Measurements from ENCODE around the gene KIF19. TPM values are rescaled to one million over a fixed set of nuclear protein-coding genes. Genes with fewer than 3 reads are reported as not detected.
"Not testable (repeated sequence)": the region's sequence is repeated elsewhere in the genome, so short reads cannot be mapped to it uniquely, and the experiment has no call there.

KIF19 gene
- total RNA-seq, 1 experiment from 2014 or later, result 2.5 TPM

GRCh38 chr17:74387365-74388218, 61.6 kb downstream of the KIF19 start:
- DNase-seq (ENCODE audit: low spot score), result no peak

GRCh38 chr17:74389084-74389753, 63.2 kb downstream of the KIF19 start:
- DNase-seq (ENCODE audit: low spot score), result no peak

GRCh38 chr17:74389937-74390679, 64.1 kb downstream of the KIF19 start:
- no peak for DNase-seq (ENCODE audit: low spot score)

GRCh38 chr17:74390680-74391653, 64.9 kb downstream of the KIF19 start:
- no peak for DNase-seq (ENCODE audit: low spot score)

GRCh38 chr17:74391771-74392170, 65.7 kb downstream of the KIF19 start:
- no peak for DNase-seq (ENCODE audit: low spot score)

- no peak for DNase-seq (ENCODE audit: low spot score)
Measured at GRCh38 chr17:74392848-74393247, 66.8 kb downstream of the KIF19 start.

GRCh38 chr17:74393346-74393942, 67.4 kb downstream of the KIF19 start:
- no peak for DNase-seq (ENCODE audit: low spot score)

- DNase-seq (ENCODE audit: low spot score), result no peak
Measured at GRCh38 chr17:74394275-74394950, 68.4 kb downstream of the KIF19 start.

GRCh38 chr17:74394977-74395376, 69.0 kb downstream of the KIF19 start:
- DNase-seq (ENCODE audit: low spot score), result peak; percentile 62

- DNase-seq (ENCODE audit: low spot score), result no peak
Measured at GRCh38 chr17:74396567-74396966, 70.5 kb downstream of the KIF19 start.

GRCh38 chr17:74402048-74402447, 76.0 kb downstream of the KIF19 start:
- no peak for DNase-seq (ENCODE audit: low spot score)

- DNase-seq (ENCODE audit: low spot score), result no peak
Measured at GRCh38 chr17:74403512-74404137, 77.6 kb downstream of the KIF19 start.

- no peak for DNase-seq (ENCODE audit: low spot score)
Measured at GRCh38 chr17:74404218-74404617, 78.2 kb downstream of the KIF19 start.

- no peak for DNase-seq (ENCODE audit: low spot score)
Measured at GRCh38 chr17:74404789-74405188, 78.8 kb downstream of the KIF19 start.

- not testable (repeated sequence) for DNase-seq (ENCODE audit: low spot score)
Measured at GRCh38 chr17:74405311-74405710, 79.3 kb downstream of the KIF19 start.
